ENCODE measurements around the gene RARS2.
"Not testable (repeated sequence)": the region's sequence is repeated elsewhere in the genome, so short reads cannot be mapped to it uniquely, and the experiment has no call there.

The RARS2 gene, protein sequence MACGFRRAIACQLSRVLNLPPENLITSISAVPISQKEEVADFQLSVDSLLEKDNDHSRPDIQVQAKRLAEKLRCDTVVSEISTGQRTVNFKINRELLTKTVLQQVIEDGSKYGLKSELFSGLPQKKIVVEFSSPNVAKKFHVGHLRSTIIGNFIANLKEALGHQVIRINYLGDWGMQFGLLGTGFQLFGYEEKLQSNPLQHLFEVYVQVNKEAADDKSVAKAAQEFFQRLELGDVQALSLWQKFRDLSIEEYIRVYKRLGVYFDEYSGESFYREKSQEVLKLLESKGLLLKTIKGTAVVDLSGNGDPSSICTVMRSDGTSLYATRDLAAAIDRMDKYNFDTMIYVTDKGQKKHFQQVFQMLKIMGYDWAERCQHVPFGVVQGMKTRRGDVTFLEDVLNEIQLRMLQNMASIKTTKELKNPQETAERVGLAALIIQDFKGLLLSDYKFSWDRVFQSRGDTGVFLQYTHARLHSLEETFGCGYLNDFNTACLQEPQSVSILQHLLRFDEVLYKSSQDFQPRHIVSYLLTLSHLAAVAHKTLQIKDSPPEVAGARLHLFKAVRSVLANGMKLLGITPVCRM

DNA sequence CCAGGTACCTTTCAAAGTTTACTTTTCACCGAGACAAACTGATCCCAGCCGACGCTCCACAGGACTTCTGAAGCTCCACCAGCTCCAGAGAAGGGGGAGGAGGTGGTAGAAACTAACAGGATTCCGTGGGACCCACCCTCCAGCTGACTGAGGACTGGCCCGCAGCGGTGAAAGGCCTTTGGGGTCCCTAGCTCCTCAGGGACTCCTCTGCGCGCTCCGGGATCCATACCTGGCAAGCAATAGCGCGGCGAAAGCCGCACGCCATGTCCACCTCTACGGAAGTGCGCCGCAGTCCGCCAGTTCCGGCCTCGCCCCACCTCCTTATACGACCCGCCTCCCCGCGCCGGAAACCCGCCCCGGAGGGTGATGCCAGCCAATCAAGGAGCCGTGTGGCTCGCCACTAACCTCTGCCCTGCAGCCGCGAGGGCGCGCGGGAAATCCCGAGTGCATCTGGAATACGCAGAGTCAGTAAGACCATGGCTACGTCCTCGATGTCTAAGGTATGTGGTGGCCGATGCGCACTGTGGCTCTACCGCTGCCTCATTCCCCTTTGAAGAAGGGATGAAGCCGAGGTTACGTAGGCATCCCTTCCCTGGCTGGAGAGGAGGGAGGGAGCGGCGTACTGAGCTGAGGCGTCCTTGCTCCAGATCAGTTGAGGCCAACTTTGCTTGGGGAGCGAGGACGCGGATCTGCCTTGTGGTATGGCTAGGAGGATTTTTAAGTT lies at the start of gene RARS2, which contains the start of gene ORC3:
RARS2 (minus strand) TSS at position 295 of the 724 bp plus-strand sequence; CDS start at position 265, 30 bp downstream.
ORC3 (plus strand) TSS at position 443 of the 724 bp plus-strand sequence; CDS start at position 477, 34 bp downstream.
- peak; percentile 98 for DNase-seq

DNA sequence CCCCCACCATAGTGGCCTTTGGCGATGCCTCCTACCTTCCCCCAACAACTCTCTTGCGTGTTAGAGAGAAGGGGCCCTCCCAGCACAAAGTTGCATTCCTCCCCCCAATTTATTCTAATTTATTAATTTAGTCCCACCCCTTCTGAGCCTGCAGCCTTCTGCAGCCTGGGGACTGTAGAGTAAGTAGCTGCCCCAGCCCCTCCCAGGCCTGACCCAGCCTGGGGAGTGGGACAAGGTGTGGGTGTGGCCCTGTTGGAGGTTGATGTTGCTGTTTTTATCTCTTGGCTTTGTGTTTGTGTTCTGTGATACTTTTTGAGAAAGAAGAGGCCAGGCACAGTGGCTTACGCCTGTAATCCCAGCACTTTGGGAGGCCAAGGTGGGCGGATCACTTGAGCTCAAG lies 49.6 kb upstream of the RARS2 start:
- DNase-seq: no peak

DNA sequence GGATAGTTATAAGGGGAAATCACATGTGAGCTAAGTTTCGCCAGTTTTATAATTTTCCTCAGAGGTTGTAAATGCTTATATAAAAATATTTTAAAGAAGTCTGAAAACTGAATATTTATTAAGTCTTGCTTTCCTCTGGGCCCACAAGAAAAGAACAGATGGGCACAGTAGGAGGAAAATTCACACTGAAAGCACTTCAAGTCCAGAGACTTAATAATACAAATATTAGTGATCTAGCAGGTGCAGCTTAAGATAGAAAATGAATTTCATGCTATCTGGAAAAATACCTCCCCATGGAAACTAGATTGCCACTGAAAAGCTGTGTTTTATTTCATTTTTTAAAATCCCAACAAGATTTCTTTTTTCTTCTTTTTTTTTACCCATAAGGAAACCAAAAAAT lies 47.3 kb upstream of the RARS2 start:
- no peak for DNase-seq

DNA sequence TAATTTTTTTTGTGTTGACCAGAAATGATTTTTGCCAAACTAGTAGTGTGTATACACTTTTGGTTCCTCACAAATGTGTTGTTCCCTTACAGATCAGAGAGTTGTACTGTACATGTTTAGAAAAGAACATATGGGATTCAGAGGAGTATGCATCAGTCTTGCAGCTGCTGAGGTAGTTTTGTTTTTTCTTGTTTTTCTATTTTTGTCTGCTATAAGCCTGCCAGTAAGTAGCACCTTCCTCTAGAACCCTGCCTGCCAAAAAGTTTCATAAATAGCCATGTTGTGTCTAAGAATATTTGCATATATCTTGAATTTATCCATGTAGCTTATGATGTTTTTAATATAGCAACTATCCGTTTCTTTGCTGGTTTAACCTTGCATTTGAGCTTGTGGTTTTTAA lies 46.5 kb upstream of the RARS2 start:
- no peak for DNase-seq

DNA sequence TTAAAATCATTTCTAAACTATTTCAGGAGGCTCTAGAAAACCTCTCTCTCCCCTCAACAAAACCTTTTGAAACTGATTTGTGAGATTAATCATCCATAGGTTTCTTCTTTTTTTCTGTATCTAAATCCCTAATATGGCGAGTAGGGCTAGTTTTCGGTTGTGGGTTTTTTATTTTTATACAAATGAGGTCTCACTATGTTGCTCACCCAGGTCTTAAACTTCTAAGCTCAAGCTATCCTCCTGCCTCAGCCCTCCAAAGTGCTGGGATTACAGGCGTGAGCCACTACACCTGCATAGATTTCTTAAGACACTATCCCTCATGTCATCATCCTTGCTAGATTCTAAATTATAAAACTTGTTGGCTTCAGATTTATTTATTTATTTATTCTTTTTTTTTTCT lies 44.1 kb upstream of the RARS2 start:
- no peak for DNase-seq

DNA sequence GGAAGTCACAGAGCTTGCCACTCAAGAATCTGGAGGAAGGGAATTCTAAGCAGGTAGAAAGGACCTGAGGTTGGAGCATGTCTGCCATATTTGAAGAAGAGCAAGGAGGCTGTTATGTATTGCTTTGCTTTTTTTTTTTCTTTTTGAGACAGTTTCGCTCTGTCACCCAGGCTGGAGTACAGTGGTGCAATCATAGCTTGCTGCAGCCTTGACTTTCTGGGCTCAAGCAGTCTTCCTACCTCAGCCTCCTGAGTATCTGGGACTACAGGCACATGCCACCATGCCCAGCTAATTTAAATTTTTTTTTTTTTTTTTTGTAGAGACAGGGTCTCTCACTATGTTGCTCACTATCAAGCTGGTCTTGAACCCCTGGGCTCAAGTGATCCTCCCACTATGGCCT lies 41.0 kb upstream of the RARS2 start:
- no peak for DNase-seq

DNA sequence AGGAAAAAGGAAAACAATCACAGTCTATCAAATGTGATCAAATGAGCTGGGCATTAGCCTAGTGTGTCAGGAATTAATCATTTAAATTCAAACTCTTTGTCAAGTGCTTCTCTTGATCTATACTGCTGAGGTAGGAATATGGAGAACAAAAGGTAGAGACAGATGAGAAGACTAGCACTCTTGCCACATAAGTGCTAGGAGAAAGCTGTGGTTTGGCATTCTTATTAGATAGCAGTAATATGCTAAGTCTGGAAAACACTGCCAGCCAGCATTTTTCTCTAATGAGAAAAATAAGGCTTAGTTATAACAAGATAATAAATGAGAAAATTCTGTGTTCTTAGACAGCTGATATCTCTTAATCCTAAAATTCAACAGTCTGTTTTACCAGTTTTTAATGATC lies 39.1 kb upstream of the RARS2 start:
- DNase-seq: no peak

DNA sequence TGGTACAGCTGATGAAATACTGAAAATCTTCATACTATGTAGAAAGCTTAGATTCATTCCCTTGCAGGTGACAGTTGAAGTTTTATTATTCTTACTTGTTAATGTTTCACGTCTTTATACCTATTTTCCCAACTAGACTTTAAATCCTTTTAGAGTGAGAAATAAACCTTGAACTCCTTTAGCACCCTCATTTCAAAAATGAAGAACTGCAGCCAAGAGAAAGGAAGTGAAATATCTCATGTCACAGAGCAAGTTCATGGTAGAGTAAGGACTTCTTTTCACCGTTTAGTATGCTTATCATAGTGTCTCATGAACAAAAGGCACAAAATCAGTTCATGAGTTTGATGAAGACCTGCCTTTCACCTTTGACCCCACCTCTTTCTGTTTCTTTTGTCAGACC lies 38.6 kb upstream of the RARS2 start:
- DNase-seq: no peak

DNA sequence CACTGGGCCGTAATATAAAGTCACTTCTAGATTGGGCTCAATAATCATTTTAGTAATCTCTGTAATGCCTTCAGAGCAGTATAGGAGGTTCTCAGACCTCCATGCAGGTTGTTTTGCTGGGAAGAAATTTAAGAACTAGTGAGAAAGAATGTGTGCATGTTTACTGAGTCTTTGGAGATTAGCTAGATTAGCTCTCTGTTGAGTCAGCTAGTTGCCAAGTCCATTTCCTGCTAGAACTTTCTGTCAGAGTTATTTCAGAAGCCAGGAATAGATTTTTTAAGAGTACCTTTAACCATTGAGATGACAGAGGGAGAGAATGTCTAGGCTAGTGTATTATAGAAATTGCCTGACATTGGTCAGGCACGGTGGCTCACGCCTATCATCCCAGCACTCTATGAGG lies 33.5 kb upstream of the RARS2 start:
- DNase-seq: no peak

DNA sequence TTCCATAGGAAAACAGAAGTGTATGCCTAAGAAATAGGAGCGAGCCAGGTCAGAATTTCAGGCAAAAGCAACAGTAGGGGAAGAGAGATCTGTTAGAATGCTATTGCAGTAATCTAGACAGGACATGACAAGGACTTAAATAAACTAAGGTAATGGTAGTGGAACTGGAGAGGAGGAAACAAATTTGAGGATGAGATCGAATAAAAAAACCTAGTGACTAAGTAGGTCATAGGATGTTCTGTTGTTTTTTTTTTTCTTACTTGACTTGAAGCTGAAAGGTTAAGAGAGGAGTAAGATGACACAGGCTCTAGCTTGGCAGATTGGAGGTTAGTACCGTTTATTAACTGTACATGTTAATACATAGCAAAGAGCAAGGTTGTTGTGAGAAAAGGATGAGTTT lies 28.7 kb upstream of the RARS2 start:
- DNase-seq: no peak

DNA sequence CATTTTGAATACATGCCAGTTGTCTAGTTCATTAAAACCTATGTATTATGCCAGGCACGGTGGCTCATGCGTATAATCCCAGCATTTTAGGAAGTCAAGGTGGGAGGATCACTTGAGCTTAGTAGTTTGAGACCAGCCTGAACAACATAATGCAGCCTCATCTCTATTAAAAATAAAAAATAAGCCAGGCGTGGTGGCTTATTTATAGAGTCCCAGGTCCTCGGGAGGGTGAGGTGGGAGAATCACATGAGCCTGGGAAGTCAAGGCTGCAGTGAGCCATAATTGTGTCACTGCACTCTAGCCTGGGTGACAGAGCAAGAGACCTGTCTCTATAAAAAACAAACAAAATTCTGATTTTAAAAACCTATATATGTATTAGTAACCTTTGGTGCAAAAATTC lies 27.6 kb upstream of the RARS2 start:
- no peak for DNase-seq

DNA sequence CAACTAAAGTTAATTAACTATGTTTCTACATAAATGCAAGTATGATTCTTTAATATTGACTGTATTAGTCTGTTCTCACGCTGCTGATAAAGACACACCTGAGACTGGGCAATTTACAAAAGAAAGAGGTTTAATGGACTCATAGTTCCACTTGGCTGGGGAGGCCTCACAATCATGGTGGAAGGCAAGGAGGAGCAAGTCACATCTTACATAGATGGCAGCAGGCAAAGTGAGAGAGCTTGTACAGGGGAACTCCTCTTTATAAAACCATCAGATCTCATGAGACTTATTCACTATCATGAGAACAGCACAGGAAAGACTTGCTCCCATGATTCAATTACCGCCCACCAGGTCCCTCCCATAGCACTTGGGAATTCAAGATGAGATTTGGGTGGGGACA lies 23.2 kb upstream of the RARS2 start:
- not testable (repeated sequence) for DNase-seq

DNA sequence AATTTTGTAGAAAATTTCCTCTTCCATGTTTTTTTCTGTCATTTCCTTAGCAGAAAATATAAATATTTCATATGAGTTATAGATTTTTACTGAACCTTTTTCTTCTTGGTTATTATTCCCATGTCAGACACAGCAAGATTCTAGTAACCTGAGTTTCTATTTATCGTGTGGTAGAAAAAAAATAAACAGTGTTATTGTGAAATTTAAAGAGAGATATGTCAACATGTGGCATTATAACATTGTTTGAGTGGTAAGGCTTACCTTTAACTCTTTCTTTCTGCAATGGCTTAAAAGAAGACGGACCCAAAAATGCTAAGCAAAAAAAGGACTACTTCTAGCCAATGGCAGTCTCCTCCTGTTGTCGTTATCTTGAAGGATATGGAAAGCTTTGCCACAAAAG lies 19.0 kb upstream of the RARS2 start:
- no peak for DNase-seq

DNA sequence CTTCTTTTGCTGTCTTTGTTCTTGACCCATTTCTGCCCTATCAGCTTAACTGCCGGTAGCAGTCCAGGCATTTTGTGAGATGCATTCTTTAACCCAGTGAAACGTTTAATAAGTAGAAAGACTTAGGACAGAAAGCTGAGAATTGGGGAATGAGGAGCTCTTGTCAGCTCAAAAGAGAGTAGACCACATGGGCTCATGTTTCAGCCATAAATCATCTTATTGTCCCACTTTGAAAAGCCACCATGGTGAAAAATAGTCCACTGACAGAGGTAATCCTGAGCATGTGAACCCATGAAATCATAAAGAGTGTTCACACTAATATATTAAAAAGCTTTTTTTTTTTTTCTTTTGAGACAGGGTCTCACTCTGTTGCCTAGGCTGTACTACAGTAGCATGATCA lies 16.4 kb upstream of the RARS2 start:
- no peak for DNase-seq

DNA sequence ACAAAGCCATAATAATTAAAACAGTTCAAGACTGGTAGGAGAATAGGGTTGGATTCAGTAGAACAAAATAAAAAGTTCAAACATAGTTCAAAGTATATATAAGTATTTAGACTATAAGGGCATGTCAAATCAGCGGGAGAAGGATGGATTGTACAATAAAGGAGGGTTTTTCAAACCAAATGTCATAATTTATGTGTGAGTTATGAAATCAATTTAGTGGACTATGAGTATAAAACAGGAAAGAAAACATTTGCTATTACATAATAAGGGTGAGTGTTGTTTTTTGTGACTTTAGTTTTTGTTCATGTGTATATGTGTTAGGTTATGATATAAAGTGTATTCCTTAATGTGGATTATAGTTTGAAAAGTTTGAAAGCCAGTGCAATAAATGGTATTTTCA lies 10.8 kb upstream of the RARS2 start:
- DNase-seq: no peak

DNA sequence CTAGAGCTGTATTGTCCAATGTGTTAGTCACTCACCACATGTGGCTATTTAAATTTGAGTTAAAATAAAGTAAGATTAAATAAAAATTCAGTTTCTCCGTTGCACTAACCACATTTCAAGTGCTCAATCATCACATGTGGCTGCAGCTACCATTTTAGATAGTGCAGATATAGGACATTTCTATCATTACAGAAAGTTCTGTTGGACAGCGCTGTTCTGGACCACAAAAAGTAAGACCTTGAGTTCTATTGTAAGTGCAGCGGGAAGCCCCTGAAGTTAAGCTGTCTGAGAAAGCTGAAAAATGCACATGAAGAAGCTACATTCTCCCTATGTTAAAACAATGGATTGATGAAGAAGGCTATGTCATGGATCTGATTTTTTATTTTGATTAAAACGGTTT lies 1.2 kb upstream of the RARS2 start:
- DNase-seq: no peak

DNA sequence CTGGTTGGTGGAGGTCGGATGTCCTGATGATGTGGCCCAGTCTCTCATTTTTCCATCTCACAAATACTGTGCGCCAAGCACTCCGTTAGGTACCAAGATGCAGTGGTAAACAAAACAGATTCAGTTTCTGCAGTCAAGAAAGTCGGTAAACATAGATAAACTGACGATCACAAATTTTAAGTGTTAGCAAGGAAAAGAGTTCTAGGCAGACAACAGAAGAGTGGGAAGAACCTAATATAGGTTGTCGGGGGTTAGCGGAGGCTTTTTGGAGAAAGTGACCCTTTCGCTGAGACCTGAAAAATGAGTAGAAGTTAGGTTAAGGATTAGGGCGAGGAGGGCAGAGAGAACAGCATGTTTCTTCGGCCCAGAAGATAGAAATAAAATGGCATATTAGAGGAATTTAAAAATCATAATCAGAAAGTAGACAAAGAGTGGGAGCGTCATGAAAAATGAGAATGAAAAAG lies 662 bp upstream of the RARS2 start:
- DNase-seq: no peak

DNA sequence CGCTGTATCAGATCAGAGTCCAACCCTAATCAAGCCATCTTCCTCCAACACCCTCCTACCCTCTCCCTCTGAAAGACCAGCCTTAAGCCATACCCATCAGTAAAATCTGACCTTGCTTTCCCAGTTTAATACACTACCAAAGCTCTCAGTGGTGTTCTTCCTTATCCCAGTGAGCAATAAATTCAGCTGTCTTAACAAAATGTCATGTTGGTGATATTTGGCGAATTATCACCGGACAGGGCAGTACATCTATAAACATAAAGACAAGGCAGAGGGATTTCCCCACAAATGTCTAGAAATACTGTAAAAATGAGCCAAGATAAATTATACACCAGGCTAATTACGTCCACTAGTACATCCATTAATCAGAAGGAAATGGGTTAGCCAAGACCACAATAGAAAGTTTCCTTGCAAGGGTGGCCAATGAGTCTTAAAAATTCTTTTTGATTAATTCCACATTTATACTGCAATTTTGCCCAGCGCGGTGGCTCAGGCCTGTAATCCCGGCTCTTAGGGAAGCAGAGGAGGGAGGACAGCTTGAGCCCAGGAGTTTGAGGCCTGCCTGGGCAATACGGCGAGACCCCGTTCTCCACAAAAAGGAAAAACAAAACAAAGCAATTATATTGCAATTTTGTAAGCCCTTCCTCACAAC lies 905 bp downstream of the RARS2 start:
- no peak for DNase-seq

DNA sequence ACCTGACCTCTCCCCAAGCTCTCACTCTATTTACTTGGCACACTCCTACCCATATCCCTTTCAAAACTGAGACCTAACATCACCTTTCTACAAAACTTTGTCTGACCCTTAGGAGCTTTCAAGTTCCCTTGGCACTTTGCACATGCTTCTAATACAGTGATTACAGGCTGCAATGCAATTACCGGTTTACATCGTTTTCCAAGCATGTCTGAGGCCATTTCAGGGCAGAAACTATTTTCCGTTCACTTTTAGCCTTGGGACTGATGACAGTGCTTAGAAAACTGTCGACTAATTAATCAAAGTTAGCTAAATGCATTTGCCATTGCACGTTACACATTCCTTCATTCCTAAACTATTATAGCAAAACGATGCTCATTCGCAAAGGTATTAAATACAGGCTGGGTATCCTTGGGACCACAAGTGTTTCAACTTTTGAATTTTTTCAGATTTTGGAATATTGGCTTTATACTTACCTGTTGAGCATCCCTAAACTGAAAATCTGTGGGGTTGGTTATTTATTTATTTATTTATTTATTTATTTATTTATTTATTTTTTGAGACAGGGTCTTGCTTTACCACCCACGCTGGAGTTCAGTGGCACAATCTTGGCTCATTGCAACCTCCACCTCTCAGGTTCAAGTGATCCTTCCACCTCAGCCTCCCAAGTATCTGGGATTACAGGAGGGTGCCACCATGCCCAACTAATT lies 3.3 kb downstream of the RARS2 start:
- no peak for DNase-seq

DNA sequence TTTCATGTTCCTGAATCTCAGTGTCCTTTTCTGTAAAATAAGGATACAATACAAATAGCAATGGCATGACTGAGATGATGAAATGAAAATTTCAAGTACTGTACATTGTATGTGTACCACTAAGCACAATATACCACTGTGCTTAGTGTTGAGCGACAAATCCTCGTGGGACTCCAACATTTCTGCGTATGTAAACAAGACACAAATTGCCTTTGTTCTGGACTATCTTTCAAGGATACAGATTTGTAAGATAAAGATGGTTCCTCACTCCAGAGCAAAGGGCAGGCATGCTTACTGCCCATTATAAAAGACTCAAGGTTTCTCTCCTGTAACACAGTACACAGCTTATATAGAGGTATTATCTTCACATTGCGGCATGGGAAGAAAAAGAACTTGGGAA lies 6.0 kb downstream of the RARS2 start:
- no peak for DNase-seq

DNA sequence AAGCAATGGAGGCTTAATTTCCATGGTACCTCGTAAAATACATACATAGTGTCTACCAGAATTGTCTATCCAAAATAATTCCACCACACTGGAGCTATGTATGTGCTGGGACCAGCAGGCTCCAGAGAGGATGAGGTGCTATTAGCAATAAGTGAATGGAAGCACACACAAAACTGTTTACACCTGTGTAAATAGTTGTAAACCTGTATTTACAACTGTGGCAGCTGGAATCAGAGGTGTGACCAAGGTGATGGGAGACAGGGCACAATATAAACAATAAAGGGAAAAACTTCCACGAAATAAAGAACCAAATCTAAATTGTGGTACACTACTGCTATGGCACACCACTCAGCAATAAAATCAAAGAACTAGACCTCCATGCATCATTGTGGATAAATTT lies 14.4 kb downstream of the RARS2 start:
- no peak for DNase-seq

DNA sequence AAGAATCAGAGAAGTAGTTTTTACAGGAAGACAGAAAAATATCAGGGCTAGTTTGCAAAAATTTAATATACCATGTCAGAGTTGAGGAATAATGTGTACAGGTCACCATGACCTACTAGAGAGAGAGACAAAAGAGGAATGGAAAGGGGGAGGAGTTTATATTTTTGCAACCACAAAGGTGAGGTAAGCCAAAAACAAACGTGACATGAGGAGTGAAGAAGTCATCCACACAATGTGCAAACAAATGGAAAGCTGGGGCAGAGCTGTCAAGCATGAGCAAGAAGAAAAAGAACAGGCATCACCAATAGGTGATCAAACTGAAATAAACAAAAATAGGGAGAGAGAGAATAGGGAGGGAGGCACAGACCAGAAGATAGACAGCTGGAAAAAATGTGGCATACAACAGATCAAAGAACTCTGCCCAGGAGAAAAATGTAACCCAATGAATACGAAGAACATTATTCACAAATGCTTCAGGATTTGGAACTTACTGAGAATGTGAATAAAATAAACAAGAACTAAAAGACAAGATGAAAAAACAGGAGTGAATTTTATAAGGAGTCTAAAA lies 15.5 kb downstream of the RARS2 start:
- no peak for DNase-seq
